ENCODE data around the gene PFKM. TPM values are rescaled to one million over a fixed set of nuclear protein-coding genes. Genes with fewer than 3 reads are reported as not detected.
A peak's percentile ranks its signal among the peaks of the same experiment; 100 is the strongest.

The PFKM gene
- total RNA-seq, 2 donors from 2014 or later, result 90.0 to 107 TPM

DNA sequence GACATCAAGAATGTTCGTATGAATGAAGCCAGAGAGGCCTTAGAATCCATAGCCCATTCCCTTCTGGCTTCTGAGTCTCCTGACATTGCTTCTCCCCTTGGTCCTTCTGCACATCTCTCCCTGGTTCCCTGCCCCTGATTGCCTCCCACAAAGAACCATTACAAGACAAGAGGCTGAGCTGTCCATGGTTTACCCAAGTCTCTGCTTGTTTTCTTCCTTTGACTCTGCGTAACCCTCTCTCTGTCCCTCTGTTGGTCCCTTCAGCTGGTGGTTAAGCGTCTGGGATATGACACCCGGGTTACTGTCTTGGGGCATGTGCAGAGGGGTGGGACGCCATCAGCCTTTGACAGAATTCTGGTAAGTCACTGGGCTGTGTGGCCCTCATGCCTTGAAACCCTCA is 15.9 kb downstream of the PFKM start:
- Histone ChIP-seq H3K36me3 (ENCODE audit: control insufficient read depth, insufficient read depth, low read length) (peaks cover 69% of the 10 kb centered on the region), H3K4me1 (ENCODE audit: control insufficient read depth, insufficient read depth, low read length) (no peaks in the 10 kb centered on the region), H3K27ac (ENCODE audit: low read depth, low read length) (no peak overlapping the region), H3K27me3 (ENCODE audit: control insufficient read depth, insufficient read depth, low read length, poor library complexity, severe bottlenecking) (no peaks in the 10 kb centered on the region), H3K9me3 (ENCODE audit: control insufficient read depth, low read length) (no peaks in the 10 kb centered on the region), H3K4me3 (ENCODE audit: low read length) (no peak overlapping the region), H3K9ac (ENCODE audit: extremely low read depth, low read length, poor library complexity, severe bottlenecking) (no peak overlapping the region)
- H3K27me3 Mint-ChIP-seq (ENCODE audit: insufficient read depth), result no peaks in the 10 kb centered on the region
- DNase-seq, result no peak
- no peaks in the 10 kb centered on the region for H3K9me3 Mint-ChIP-seq
- peaks cover 64% of the 10 kb centered on the region for H3K36me3 Mint-ChIP-seq (ENCODE audit: low read depth)
- no peak overlapping the region for H3K27ac Mint-ChIP-seq
- no peak overlapping the region for H3K4me3 Mint-ChIP-seq
- TF ChIP-seq CTCF (conservative IDR thresholded peaks at IDR 0.05), result no peak
- H3K4me1 Mint-ChIP-seq, result peaks cover 7% of the 10 kb centered on the region
- 96 to 98% methylated on average over 5 of the region's 5 CpGs for WGBS, 2 experiments (ENCODE audit: insufficient coverage in 1 of 2, insufficient read length in 1 of 2)

GRCh38 chr12:48142818-48143674 is 23.9 kb downstream of the PFKM start:
- Histone ChIP-seq H3K27me3 (ENCODE audit: control insufficient read depth, insufficient read depth, low read length, poor library complexity, severe bottlenecking) (peaks cover 3% of the 10 kb centered on the region), H3K9ac (ENCODE audit: extremely low read depth, low read length, poor library complexity, severe bottlenecking) (no peak overlapping the region), H3K27ac (ENCODE audit: low read depth, low read length) (no peak overlapping the region), H3K9me3 (ENCODE audit: control insufficient read depth, low read length) (peaks cover 21% of the 10 kb centered on the region), H3K4me1 (ENCODE audit: control insufficient read depth, insufficient read depth, low read length) (peaks cover 4% of the 10 kb centered on the region), H3K36me3 (ENCODE audit: control insufficient read depth, insufficient read depth, low read length) (peaks cover 84% of the 10 kb centered on the region), H3K4me3 (ENCODE audit: low read length) (peak overlapping the region; percentile 37)
- no peaks in the 10 kb centered on the region for H3K27me3 Mint-ChIP-seq (ENCODE audit: insufficient read depth)
- peaks cover 13% of the 10 kb centered on the region for H3K4me1 Mint-ChIP-seq
- peak; percentile 76 for DNase-seq
- H3K36me3 Mint-ChIP-seq (ENCODE audit: low read depth), result peaks cover 77% of the 10 kb centered on the region
- peak overlapping the region; percentile 42 for H3K27ac Mint-ChIP-seq
- no peak overlapping the region for H3K4me3 Mint-ChIP-seq
- WGBS, 2 experiments (ENCODE audit: insufficient coverage in 1 of 2, insufficient read length in 1 of 2), result 86 to 94% methylated on average over 6 to 7 of the region's 7 CpGs
- H3K9me3 Mint-ChIP-seq, result no peaks in the 10 kb centered on the region
- no peak for TF ChIP-seq CTCF (conservative IDR thresholded peaks at IDR 0.05)

DNA sequence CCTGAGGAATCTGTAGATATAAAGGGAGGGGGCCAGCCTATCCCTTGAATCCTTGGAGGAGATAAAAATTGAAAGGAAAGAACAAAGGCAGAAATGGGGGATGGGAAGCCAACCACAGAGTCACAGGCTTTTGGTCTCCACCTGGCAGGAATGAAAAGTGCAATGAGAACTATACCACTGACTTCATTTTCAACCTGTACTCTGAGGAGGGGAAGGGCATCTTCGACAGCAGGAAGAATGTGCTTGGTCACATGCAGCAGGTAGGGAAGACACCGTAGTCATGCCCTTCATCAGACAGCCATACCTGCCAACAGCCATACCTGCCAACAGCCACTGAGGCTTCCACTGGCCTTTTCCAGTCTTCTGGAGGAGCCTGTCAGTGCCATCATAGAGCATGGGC is 24.7 kb downstream of the PFKM start:
- H3K4me1 Mint-ChIP-seq, result peaks cover 13% of the 10 kb centered on the region
- Histone ChIP-seq H3K4me3 (ENCODE audit: low read length) (peak overlapping the region; percentile 37), H3K27ac (ENCODE audit: low read depth, low read length) (no peak overlapping the region), H3K4me1 (ENCODE audit: control insufficient read depth, insufficient read depth, low read length) (peaks cover 4% of the 10 kb centered on the region), H3K27me3 (ENCODE audit: control insufficient read depth, insufficient read depth, low read length, poor library complexity, severe bottlenecking) (peaks cover 8% of the 10 kb centered on the region), H3K9ac (ENCODE audit: extremely low read depth, low read length, poor library complexity, severe bottlenecking) (no peak overlapping the region), H3K36me3 (ENCODE audit: control insufficient read depth, insufficient read depth, low read length) (peaks cover 85% of the 10 kb centered on the region), H3K9me3 (ENCODE audit: control insufficient read depth, low read length) (peaks cover 21% of the 10 kb centered on the region)
- TF ChIP-seq CTCF (conservative IDR thresholded peaks at IDR 0.05), result peak; percentile 30
- WGBS, 2 experiments (ENCODE audit: insufficient coverage in 1 of 2, insufficient read length in 1 of 2), result 91 to 100% methylated on average over 1 to 2 of the region's 2 CpGs
- peak; percentile 60 for DNase-seq
- no peaks in the 10 kb centered on the region for H3K9me3 Mint-ChIP-seq
- no peak overlapping the region for H3K27ac Mint-ChIP-seq
- no peaks in the 10 kb centered on the region for H3K27me3 Mint-ChIP-seq (ENCODE audit: insufficient read depth)
- H3K36me3 Mint-ChIP-seq (ENCODE audit: low read depth), result peaks cover 80% of the 10 kb centered on the region
- H3K4me3 Mint-ChIP-seq, result no peak overlapping the region

All from endodermal cell (in vitro differentiated cells).